ENCODE measurements around the gene ERGIC1. TPM values are rescaled to one million over a fixed set of nuclear protein-coding genes. Genes with fewer than 3 reads are reported as not detected.

Gene ERGIC1
- total and polyA plus RNA-seq, 2 of the 13 experiments (the other 11 are each of a cell fraction or from before 2014, with no cell fraction given): 78.5 to 184 TPM

DNA sequence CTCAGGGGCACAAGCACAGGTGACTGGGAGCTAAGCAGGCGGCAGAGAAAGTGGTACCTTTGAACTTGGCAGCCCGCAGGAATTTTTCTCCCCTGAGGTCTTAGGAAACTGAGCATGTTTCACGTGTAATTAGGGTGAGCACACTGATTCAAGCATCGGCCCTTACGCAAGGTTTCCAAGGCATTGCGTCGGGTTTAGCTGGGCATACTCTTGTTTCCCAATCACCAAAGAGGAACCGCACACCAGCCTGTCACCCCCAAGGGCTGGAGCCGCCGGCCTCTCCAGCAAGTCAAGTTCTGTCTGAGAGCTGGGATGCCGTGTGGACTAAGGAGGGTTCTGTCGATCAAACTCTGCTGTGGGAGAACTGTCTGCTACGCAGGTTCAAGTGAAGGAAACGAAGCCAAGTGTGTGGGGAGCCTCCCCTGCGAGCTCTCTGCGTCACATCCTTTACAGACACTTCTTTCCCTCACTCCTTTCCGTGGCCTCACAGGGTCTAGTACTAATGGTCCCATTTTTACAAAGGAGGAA is 53.0 kb downstream of the ERGIC1 start (continued):
- TF ChIP-seq, protein P1, sequence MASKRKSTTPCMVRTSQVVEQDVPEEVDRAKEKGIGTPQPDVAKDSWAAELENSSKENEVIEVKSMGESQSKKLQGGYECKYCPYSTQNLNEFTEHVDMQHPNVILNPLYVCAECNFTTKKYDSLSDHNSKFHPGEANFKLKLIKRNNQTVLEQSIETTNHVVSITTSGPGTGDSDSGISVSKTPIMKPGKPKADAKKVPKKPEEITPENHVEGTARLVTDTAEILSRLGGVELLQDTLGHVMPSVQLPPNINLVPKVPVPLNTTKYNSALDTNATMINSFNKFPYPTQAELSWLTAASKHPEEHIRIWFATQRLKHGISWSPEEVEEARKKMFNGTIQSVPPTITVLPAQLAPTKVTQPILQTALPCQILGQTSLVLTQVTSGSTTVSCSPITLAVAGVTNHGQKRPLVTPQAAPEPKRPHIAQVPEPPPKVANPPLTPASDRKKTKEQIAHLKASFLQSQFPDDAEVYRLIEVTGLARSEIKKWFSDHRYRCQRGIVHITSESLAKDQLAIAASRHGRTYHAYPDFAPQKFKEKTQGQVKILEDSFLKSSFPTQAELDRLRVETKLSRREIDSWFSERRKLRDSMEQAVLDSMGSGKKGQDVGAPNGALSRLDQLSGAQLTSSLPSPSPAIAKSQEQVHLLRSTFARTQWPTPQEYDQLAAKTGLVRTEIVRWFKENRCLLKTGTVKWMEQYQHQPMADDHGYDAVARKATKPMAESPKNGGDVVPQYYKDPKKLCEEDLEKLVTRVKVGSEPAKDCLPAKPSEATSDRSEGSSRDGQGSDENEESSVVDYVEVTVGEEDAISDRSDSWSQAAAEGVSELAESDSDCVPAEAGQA (IDR thresholded peaks at IDR 0.05; ENCODE audit: low read depth): no peak
- TF ChIP-seq, protein P1 (CRISPR knock-in tag; IDR thresholded peaks at IDR 0.05; ENCODE audit: borderline replicate concordance): no peak
- peak; percentile 51; the same call in 1 of the 2 replicates for TF ChIP-seq TCF7 (IDR thresholded peaks at IDR 0.05; ENCODE audit: low read depth)
- peak; percentile 25 for TF ChIP-seq SKI (IDR thresholded peaks at IDR 0.05; ENCODE audit: partially characterized antibody)
- TF ChIP-seq, protein P2, sequence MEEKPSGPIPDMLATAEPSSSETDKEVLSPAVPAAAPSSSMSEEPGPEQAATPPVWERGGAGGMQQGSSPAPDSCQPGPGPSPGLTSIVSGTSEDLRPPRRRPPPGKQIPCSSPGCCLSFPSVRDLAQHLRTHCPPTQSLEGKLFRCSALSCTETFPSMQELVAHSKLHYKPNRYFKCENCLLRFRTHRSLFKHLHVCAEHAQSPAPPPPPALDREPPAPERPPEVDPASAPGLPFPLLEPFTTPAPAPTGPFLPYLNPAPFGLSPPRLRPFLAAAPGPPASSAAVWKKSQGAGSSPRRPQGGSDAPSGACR (CRISPR knock-in tag; IDR thresholded peaks at IDR 0.05): 0 out of 2 replicates have a peak, but pooled peaks have one; percentile 34
- no peak for TF ChIP-seq MIER2 (CRISPR knock-in tag; IDR thresholded peaks at IDR 0.05)
- TF ChIP-seq CEBPB (IDR thresholded peaks at IDR 0.05; ENCODE audit: borderline replicate concordance, low read depth, low read length): peak; percentile 99
- no peak for TF ChIP-seq ZNF124 (CRISPR knock-in tag; IDR thresholded peaks at IDR 0.05)
- TF ChIP-seq ZNF652 (CRISPR knock-in tag; IDR thresholded peaks at IDR 0.05; ENCODE audit: borderline replicate concordance, low read depth): no peak
- TF ChIP-seq SSRP1 (CRISPR knock-in tag; IDR thresholded peaks at IDR 0.05): 0 out of 2 replicates have a peak, but pooled peaks have one; percentile 50
- TF ChIP-seq, protein P3, sequence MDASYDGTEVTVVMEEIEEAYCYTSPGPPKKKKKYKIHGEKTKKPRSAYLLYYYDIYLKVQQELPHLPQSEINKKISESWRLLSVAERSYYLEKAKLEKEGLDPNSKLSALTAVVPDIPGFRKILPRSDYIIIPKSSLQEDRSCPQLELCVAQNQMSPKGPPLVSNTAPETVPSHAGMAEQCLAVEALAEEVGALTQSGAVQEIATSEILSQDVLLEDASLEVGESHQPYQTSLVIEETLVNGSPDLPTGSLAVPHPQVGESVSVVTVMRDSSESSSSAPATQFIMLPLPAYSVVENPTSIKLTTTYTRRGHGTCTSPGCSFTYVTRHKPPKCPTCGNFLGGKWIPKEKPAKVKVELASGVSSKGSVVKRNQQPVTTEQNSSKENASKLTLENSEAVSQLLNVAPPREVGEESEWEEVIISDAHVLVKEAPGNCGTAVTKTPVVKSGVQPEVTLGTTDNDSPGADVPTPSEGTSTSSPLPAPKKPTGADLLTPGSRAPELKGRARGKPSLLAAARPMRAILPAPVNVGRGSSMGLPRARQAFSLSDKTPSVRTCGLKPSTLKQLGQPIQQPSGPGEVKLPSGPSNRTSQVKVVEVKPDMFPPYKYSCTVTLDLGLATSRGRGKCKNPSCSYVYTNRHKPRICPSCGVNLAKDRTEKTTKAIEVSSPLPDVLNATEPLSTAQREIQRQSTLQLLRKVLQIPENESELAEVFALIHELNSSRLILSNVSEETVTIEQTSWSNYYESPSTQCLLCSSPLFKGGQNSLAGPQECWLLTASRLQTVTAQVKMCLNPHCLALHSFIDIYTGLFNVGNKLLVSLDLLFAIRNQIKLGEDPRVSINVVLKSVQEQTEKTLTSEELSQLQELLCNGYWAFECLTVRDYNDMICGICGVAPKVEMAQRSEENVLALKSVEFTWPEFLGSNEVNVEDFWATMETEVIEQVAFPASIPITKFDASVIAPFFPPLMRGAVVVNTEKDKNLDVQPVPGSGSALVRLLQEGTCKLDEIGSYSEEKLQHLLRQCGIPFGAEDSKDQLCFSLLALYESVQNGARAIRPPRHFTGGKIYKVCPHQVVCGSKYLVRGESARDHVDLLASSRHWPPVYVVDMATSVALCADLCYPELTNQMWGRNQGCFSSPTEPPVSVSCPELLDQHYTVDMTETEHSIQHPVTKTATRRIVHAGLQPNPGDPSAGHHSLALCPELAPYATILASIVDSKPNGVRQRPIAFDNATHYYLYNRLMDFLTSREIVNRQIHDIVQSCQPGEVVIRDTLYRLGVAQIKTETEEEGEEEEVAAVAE (CRISPR knock-in tag; IDR thresholded peaks at IDR 0.05; ENCODE audit: borderline replicate concordance): no peak
- TF ChIP-seq, protein P4, sequence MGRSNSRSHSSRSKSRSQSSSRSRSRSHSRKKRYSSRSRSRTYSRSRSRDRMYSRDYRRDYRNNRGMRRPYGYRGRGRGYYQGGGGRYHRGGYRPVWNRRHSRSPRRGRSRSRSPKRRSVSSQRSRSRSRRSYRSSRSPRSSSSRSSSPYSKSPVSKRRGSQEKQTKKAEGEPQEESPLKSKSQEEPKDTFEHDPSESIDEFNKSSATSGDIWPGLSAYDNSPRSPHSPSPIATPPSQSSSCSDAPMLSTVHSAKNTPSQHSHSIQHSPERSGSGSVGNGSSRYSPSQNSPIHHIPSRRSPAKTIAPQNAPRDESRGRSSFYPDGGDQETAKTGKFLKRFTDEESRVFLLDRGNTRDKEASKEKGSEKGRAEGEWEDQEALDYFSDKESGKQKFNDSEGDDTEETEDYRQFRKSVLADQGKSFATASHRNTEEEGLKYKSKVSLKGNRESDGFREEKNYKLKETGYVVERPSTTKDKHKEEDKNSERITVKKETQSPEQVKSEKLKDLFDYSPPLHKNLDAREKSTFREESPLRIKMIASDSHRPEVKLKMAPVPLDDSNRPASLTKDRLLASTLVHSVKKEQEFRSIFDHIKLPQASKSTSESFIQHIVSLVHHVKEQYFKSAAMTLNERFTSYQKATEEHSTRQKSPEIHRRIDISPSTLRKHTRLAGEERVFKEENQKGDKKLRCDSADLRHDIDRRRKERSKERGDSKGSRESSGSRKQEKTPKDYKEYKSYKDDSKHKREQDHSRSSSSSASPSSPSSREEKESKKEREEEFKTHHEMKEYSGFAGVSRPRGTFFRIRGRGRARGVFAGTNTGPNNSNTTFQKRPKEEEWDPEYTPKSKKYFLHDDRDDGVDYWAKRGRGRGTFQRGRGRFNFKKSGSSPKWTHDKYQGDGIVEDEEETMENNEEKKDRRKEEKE (IDR thresholded peaks at IDR 0.05): no peak
